NAMALWA (cell line): Measurements from ENCODE around the gene DNLZ.
A peak's percentile ranks its signal among the peaks of the same experiment; 100 is the strongest.

Experiments
- DNase-seq: peaks from one replicate; pipeline ENCODE4 v3.0.0-alpha.2; 2015; ENCODE audit warnings: low spot score

The DNLZ gene

GRCh38 chr9:136376457-136376856 is 12.9 kb upstream of the DNLZ start:
- DNase-seq, result no peak

GRCh38 chr9:136375096-136375495 is 11.6 kb upstream of the DNLZ start:
- DNase-seq, result no peak

GRCh38 chr9:136374183-136374575 is 10.6 kb upstream of the DNLZ start:
- no peak for DNase-seq

- DNase-seq, result no peak
Measured at GRCh38 chr9:136373300-136374182, 10.0 kb upstream of the DNLZ start, which contains the start of gene CARD9. CARD9 (minus strand) TSS chr9:136373669; CDS start chr9:136372078, 1,591 bp downstream.

GRCh38 chr9:136372561-136373299 is 9.2 kb upstream of the DNLZ start:
- peak; percentile 63 for DNase-seq

- no peak for DNase-seq
Measured at GRCh38 chr9:136372006-136372405, 8.5 kb upstream of the DNLZ start.

GRCh38 chr9:136371533-136371880 is 8.0 kb upstream of the DNLZ start:
- DNase-seq, result no peak

GRCh38 chr9:136370687-136371532 is 7.4 kb upstream of the DNLZ start:
- no peak for DNase-seq

- DNase-seq, result no peak
Measured at GRCh38 chr9:136370037-136370436, 6.5 kb upstream of the DNLZ start.

- no peak for DNase-seq
Measured at GRCh38 chr9:136368190-136368589, 4.6 kb upstream of the DNLZ start.

GRCh38 chr9:136367296-136368145 is 4.0 kb upstream of the DNLZ start:
- DNase-seq, result no peak

GRCh38 chr9:136366826-136367225 is 3.3 kb upstream of the DNLZ start:
- no peak for DNase-seq

GRCh38 chr9:136365775-136366222 is 2.3 kb upstream of the DNLZ start:
- no peak for DNase-seq

- no peak for DNase-seq
Measured at GRCh38 chr9:136364942-136365774, 1.6 kb upstream of the DNLZ start.

GRCh38 chr9:136363949-136364748 is 605 bp upstream of the DNLZ start:
- no peak for DNase-seq

- DNase-seq, result no peak
Measured at GRCh38 chr9:136362450-136362784, 1.1 kb downstream of the DNLZ start.

GRCh38 chr9:136361754-136362449 is 1.6 kb downstream of the DNLZ start:
- DNase-seq, result no peak

- DNase-seq, result no peak
Measured at GRCh38 chr9:136361047-136361753, 2.3 kb downstream of the DNLZ start.
